Measurements from ENCODE around the gene MID2. TPM values are rescaled to one million over a fixed set of nuclear protein-coding genes. Genes with fewer than 3 reads are reported as not detected.

The MID2 gene
- total RNA-seq, 1 experiment from 2014 or later = 5.1 TPM

DNA sequence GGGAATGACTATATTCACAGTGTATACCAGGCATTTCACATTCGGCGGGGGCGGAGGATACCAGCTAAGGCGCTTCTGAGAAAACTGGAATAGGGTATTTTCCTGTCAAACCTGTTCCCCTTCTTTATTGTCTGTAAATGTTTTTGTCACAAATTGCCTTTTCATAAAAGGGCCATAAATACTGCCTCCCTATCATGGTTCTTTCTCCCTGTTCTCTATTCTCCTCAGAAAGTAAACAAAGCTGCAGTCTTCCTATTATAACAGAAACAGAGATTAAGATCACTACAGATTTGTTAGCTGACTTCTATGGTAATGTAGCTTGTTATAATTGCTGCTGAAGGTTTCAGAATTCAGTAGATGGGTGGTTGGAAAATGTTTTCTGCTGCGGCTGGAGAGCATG, 32.2 kb downstream of the MID2 start:
- Histone ChIP-seq H3K4me1 (ENCODE audit: control insufficient read depth in 1 of 2, insufficient read depth in 2 of 2, low read length in 2 of 2) (peaks cover 2 to 11% of the 10 kb centered on the region in 2 experiments; a peak in 3 of 4 replicates), H3K36me3 (ENCODE audit: control insufficient read depth in 1 of 2, insufficient read depth in 2 of 2, low read length in 2 of 2) (no peaks in the 10 kb centered on the region), H3K27ac (ENCODE audit: low read depth, low read length) (no peak overlapping the region), H3K4me3 (replicated peaks in 1 of 2; ENCODE audit: low read depth in 1 of 2, low read length in 2 of 2) (no peak overlapping the region), H3K79me2 (ENCODE audit: insufficient read depth, low read length) (no peaks in the 10 kb centered on the region), H3K9me3 (ENCODE audit: control insufficient read depth in 1 of 2, insufficient read depth in 1 of 2, low read depth in 1 of 2, low read length in 2 of 2) (no peaks in the 10 kb centered on the region), H3K9me2 (ENCODE audit: insufficient read depth) (no peaks in the 10 kb centered on the region), H3K27me3 (ENCODE audit: insufficient read depth, low read length) (no peaks in the 10 kb centered on the region), H3K9ac (ENCODE audit: low read length) (no peak overlapping the region), H4K20me1 (ENCODE audit: insufficient read depth) (no peaks in the 10 kb centered on the region), H2AFZ (ENCODE audit: low read depth, low read length, poor library complexity, severe bottlenecking) (no peak overlapping the region), H3K4me2 (ENCODE audit: low read length) (no peak overlapping the region)
- ChIA-PET RAD21 (ENCODE audit: low non-redundant PET in 1 of 2, low total read pairs in 2 of 2, uncharacterized antibody in 2 of 2, unreplicated experiment in 2 of 2) (no interaction called here), POLR2A (no interaction called here), CTCF (no interaction called here)
- TF ChIP-seq SRF (IDR thresholded peaks at IDR 0.05; ENCODE audit: low read depth) (no peak), FOSL1 (IDR thresholded peaks at IDR 0.05; ENCODE audit: low read depth) (no peak), ZNF274 (IDR thresholded peaks at IDR 0.05; ENCODE audit: low read depth, low read length) (no peak), EGR1 (IDR thresholded peaks at IDR 0.05; ENCODE audit: low read depth) (no peak), SIN3A (IDR thresholded peaks at IDR 0.05; ENCODE audit: low read depth) (no peak), RAD21 (IDR thresholded peaks at IDR 0.05; ENCODE audit: low read depth) (no peak), TCF7L2 (IDR thresholded peaks at IDR 0.05; ENCODE audit: borderline replicate concordance, extremely low read depth, insufficient read depth, insufficient read length) (no peak), JUND (IDR thresholded peaks at IDR 0.05) (no peak), CBX3 (IDR thresholded peaks at IDR 0.05; ENCODE audit: low read depth) (no peak), POLR2AphosphoS5 (IDR thresholded peaks at IDR 0.05; ENCODE audit: low read depth, low read length) (no peak), POLR2A (IDR thresholded peaks at IDR 0.05; ENCODE audit: borderline replicate concordance, extremely low read depth, insufficient read depth, insufficient read length) (no peak)
- TF ChIP-seq, protein P1, sequence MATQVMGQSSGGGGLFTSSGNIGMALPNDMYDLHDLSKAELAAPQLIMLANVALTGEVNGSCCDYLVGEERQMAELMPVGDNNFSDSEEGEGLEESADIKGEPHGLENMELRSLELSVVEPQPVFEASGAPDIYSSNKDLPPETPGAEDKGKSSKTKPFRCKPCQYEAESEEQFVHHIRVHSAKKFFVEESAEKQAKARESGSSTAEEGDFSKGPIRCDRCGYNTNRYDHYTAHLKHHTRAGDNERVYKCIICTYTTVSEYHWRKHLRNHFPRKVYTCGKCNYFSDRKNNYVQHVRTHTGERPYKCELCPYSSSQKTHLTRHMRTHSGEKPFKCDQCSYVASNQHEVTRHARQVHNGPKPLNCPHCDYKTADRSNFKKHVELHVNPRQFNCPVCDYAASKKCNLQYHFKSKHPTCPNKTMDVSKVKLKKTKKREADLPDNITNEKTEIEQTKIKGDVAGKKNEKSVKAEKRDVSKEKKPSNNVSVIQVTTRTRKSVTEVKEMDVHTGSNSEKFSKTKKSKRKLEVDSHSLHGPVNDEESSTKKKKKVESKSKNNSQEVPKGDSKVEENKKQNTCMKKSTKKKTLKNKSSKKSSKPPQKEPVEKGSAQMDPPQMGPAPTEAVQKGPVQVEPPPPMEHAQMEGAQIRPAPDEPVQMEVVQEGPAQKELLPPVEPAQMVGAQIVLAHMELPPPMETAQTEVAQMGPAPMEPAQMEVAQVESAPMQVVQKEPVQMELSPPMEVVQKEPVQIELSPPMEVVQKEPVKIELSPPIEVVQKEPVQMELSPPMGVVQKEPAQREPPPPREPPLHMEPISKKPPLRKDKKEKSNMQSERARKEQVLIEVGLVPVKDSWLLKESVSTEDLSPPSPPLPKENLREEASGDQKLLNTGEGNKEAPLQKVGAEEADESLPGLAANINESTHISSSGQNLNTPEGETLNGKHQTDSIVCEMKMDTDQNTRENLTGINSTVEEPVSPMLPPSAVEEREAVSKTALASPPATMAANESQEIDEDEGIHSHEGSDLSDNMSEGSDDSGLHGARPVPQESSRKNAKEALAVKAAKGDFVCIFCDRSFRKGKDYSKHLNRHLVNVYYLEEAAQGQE (IDR thresholded peaks at IDR 0.05; ENCODE audit: low read depth) = no peak
- TF ChIP-seq, protein P2, sequence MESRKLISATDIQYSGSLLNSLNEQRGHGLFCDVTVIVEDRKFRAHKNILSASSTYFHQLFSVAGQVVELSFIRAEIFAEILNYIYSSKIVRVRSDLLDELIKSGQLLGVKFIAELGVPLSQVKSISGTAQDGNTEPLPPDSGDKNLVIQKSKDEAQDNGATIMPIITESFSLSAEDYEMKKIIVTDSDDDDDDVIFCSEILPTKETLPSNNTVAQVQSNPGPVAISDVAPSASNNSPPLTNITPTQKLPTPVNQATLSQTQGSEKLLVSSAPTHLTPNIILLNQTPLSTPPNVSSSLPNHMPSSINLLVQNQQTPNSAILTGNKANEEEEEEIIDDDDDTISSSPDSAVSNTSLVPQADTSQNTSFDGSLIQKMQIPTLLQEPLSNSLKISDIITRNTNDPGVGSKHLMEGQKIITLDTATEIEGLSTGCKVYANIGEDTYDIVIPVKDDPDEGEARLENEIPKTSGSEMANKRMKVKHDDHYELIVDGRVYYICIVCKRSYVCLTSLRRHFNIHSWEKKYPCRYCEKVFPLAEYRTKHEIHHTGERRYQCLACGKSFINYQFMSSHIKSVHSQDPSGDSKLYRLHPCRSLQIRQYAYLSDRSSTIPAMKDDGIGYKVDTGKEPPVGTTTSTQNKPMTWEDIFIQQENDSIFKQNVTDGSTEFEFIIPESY (IDR thresholded peaks at IDR 0.05; ENCODE audit: extremely low read depth, insufficient replicate concordance, low read length) = no peak
- TF ChIP-seq, protein P3, sequence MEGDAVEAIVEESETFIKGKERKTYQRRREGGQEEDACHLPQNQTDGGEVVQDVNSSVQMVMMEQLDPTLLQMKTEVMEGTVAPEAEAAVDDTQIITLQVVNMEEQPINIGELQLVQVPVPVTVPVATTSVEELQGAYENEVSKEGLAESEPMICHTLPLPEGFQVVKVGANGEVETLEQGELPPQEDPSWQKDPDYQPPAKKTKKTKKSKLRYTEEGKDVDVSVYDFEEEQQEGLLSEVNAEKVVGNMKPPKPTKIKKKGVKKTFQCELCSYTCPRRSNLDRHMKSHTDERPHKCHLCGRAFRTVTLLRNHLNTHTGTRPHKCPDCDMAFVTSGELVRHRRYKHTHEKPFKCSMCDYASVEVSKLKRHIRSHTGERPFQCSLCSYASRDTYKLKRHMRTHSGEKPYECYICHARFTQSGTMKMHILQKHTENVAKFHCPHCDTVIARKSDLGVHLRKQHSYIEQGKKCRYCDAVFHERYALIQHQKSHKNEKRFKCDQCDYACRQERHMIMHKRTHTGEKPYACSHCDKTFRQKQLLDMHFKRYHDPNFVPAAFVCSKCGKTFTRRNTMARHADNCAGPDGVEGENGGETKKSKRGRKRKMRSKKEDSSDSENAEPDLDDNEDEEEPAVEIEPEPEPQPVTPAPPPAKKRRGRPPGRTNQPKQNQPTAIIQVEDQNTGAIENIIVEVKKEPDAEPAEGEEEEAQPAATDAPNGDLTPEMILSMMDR (IDR thresholded peaks at IDR 0.05 in 2 of 3, conservative IDR thresholded peaks at IDR 0.05 in 1 of 3; ENCODE audit: borderline replicate concordance in 1 of 3, insufficient read depth in 1 of 3, low read depth in 2 of 3, low read length in 2 of 3) = no peak
- TF ChIP-seq, protein P4, sequence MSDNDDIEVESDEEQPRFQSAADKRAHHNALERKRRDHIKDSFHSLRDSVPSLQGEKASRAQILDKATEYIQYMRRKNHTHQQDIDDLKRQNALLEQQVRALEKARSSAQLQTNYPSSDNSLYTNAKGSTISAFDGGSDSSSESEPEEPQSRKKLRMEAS (IDR thresholded peaks at IDR 0.05) = no peak
- no peak for ATAC-seq
- intact Hi-C loops (cut with micrococcal nuclease) = no loop called here
- no TSS peak for BruUV-seq (replicated peaks)
- DNase-seq (ENCODE audit: low read depth, low spot score) = no peak

Data from HCT116 (cell line).